ENCODE results near the gene IMMP2L. TPM values are rescaled to one million over a fixed set of nuclear protein-coding genes. Genes with fewer than 3 reads are reported as not detected.
"Not testable (repeated sequence)": the region's sequence is repeated elsewhere in the genome, so short reads cannot be mapped to it uniquely, and the experiment has no call there.

The IMMP2L gene
- total and polyA plus RNA-seq, 2 experiments from 2014 or later, result 10.1 to 10.4 TPM

GRCh38 chr7:110673148-110673547 lies 889.1 kb downstream of the IMMP2L start:
- no peak for TF ChIP-seq EZH2 (IDR thresholded peaks at IDR 0.05; ENCODE audit: insufficient read depth, poor library complexity, severe bottlenecking)
- no peak for TF ChIP-seq EZH2phosphoT487 (IDR thresholded peaks at IDR 0.05; ENCODE audit: insufficient read depth, low read depth)
- Histone ChIP-seq H3K27me3 (replicated peaks; ENCODE audit: insufficient read depth) (no peaks in the 10 kb centered on the region), H4K20me1 (ENCODE audit: insufficient read depth) (no peaks in the 10 kb centered on the region), H3K36me3 (ENCODE audit: low read depth) (no peaks in the 10 kb centered on the region), H3K79me2 (ENCODE audit: insufficient read depth) (no peaks in the 10 kb centered on the region), H3K9me2 (ENCODE audit: insufficient read depth) (no peaks in the 10 kb centered on the region), H3K9me3 (ENCODE audit: low read depth) (no peaks in the 10 kb centered on the region), H3F3A (ENCODE audit: insufficient read depth) (no peaks in the 10 kb centered on the region), H3K4me1 (ENCODE audit: insufficient read depth) (no peaks in the 10 kb centered on the region), H3K27ac (no peak overlapping the region), H3K4me2 (ENCODE audit: unreplicated experiment) (no peak overlapping the region), H3K9ac (no peak overlapping the region), H3K4me3 (no peak overlapping the region), H2AFZ (no peak overlapping the region)
- 8 to 31% methylated on average over 1 of the region's 1 CpG for WGBS, 2 experiments (ENCODE audit: low coverage in 1 of 2, low lambda C conversion rate in 2 of 2, missing lambda C conversion rate in 2 of 2)
- DNase-seq, result no peak
- in situ Hi-C loops (cut with MboI), result no loop called here

GRCh38 chr7:110669410-110669809 lies 892.9 kb downstream of the IMMP2L start:
- no peak overlapping the region for H3K4me3 ChIP-seq
- no peak overlapping the region for H3K4me2 ChIP-seq (ENCODE audit: unreplicated experiment)
- no peaks in the 10 kb centered on the region for H4K20me1 ChIP-seq (ENCODE audit: insufficient read depth)
- no peaks in the 10 kb centered on the region for H3K4me1 ChIP-seq (ENCODE audit: insufficient read depth)
- 57 to 72% methylated on average over 5 of the region's 5 CpGs for WGBS, 2 experiments (ENCODE audit: low coverage in 1 of 2, low lambda C conversion rate in 2 of 2, missing lambda C conversion rate in 2 of 2)
- no peaks in the 10 kb centered on the region for H3K27me3 ChIP-seq (replicated peaks; ENCODE audit: insufficient read depth)
- peak; percentile 1 for DNase-seq
- TF ChIP-seq EZH2 (IDR thresholded peaks at IDR 0.05; ENCODE audit: insufficient read depth, poor library complexity, severe bottlenecking), result no peak
- TF ChIP-seq EZH2phosphoT487 (IDR thresholded peaks at IDR 0.05; ENCODE audit: insufficient read depth, low read depth), result no peak
- no peaks in the 10 kb centered on the region for H3K9me3 ChIP-seq (ENCODE audit: low read depth)
- H3K79me2 ChIP-seq (ENCODE audit: insufficient read depth), result no peaks in the 10 kb centered on the region
- H3F3A ChIP-seq (ENCODE audit: insufficient read depth), result no peaks in the 10 kb centered on the region
- in situ Hi-C loops (cut with MboI), result no loop called here
- H2AFZ ChIP-seq, result no peak overlapping the region
- no peaks in the 10 kb centered on the region for H3K36me3 ChIP-seq (ENCODE audit: low read depth)
- no peak overlapping the region for H3K27ac ChIP-seq
- no peak overlapping the region for H3K9ac ChIP-seq
- no peaks in the 10 kb centered on the region for H3K9me2 ChIP-seq (ENCODE audit: insufficient read depth)

GRCh38 chr7:110664803-110665202 lies 897.5 kb downstream of the IMMP2L start:
- Histone ChIP-seq H2AFZ (no peak overlapping the region), H3K36me3 (ENCODE audit: low read depth) (no peaks in the 10 kb centered on the region), H3K27ac (no peak overlapping the region), H4K20me1 (ENCODE audit: insufficient read depth) (no peaks in the 10 kb centered on the region), H3K9me3 (ENCODE audit: low read depth) (no peaks in the 10 kb centered on the region), H3K4me2 (ENCODE audit: unreplicated experiment) (no peak overlapping the region), H3K4me3 (no peak overlapping the region), H3K79me2 (ENCODE audit: insufficient read depth) (no peaks in the 10 kb centered on the region), H3F3A (ENCODE audit: insufficient read depth) (no peaks in the 10 kb centered on the region), H3K4me1 (ENCODE audit: insufficient read depth) (no peaks in the 10 kb centered on the region), H3K27me3 (replicated peaks; ENCODE audit: insufficient read depth) (no peaks in the 10 kb centered on the region), H3K9ac (no peak overlapping the region), H3K9me2 (ENCODE audit: insufficient read depth) (no peaks in the 10 kb centered on the region)
- 6 to 7% methylated on average over 4 of the region's 4 CpGs for WGBS, 2 experiments (ENCODE audit: low coverage in 1 of 2, low lambda C conversion rate in 2 of 2, missing lambda C conversion rate in 2 of 2)
- TF ChIP-seq EZH2phosphoT487 (IDR thresholded peaks at IDR 0.05; ENCODE audit: insufficient read depth, low read depth), result no peak
- TF ChIP-seq EZH2 (IDR thresholded peaks at IDR 0.05; ENCODE audit: insufficient read depth, poor library complexity, severe bottlenecking), result no peak
- in situ Hi-C loops (cut with MboI), result no loop called here
- no peak for DNase-seq

GRCh38 chr7:110660637-110661036 lies 901.7 kb downstream of the IMMP2L start:
- H3K27ac ChIP-seq; H3K4me1 ChIP-seq (ENCODE audit: insufficient read depth); DNase-seq; H3K4me3 ChIP-seq; H3K9me3 ChIP-seq (ENCODE audit: low read depth); H3K4me2 ChIP-seq (ENCODE audit: unreplicated experiment); H4K20me1 ChIP-seq (ENCODE audit: insufficient read depth); H3K79me2 ChIP-seq (ENCODE audit: insufficient read depth); H3K9me2 ChIP-seq (ENCODE audit: insufficient read depth); H2AFZ ChIP-seq; H3K9ac ChIP-seq; in situ Hi-C loops (cut with MboI); H3K27me3 ChIP-seq (replicated peaks; ENCODE audit: insufficient read depth); H3K36me3 ChIP-seq (ENCODE audit: low read depth); H3F3A ChIP-seq (ENCODE audit: insufficient read depth): not testable (repeated sequence)
- WGBS, 2 experiments (ENCODE audit: low coverage in 1 of 2, low lambda C conversion rate in 2 of 2, missing lambda C conversion rate in 2 of 2), result 40 to 54% methylated on average over 7 of the region's 7 CpGs

GRCh38 chr7:110650328-110650727 lies 912.0 kb downstream of the IMMP2L start:
- no peak for TF ChIP-seq EZH2phosphoT487 (IDR thresholded peaks at IDR 0.05; ENCODE audit: insufficient read depth, low read depth)
- TF ChIP-seq EZH2 (IDR thresholded peaks at IDR 0.05; ENCODE audit: insufficient read depth, poor library complexity, severe bottlenecking), result no peak
- 20 to 21% methylated on average over 3 of the region's 3 CpGs for WGBS, 2 experiments (ENCODE audit: low coverage in 1 of 2, low lambda C conversion rate in 2 of 2, missing lambda C conversion rate in 2 of 2)
- no peak for DNase-seq
- no peaks in the 10 kb centered on the region; the same call in 1 of the 2 replicates for H3K27me3 ChIP-seq (replicated peaks; ENCODE audit: insufficient read depth)
- H3K27ac ChIP-seq, result no peak overlapping the region
- H3K4me3 ChIP-seq, result no peak overlapping the region
- H3K36me3 ChIP-seq (ENCODE audit: low read depth), result no peaks in the 10 kb centered on the region
- no peak overlapping the region for H2AFZ ChIP-seq
- no peaks in the 10 kb centered on the region for H3K9me3 ChIP-seq (ENCODE audit: low read depth)
- H3K4me2 ChIP-seq (ENCODE audit: unreplicated experiment), result no peak overlapping the region
- H3K79me2 ChIP-seq (ENCODE audit: insufficient read depth), result no peaks in the 10 kb centered on the region
- no peaks in the 10 kb centered on the region for H3K4me1 ChIP-seq (ENCODE audit: insufficient read depth)
- in situ Hi-C loops (cut with MboI), result no loop called here
- no peak overlapping the region for H3K9ac ChIP-seq
- no peaks in the 10 kb centered on the region for H3K9me2 ChIP-seq (ENCODE audit: insufficient read depth)
- H4K20me1 ChIP-seq (ENCODE audit: insufficient read depth), result no peaks in the 10 kb centered on the region
- no peaks in the 10 kb centered on the region for H3F3A ChIP-seq (ENCODE audit: insufficient read depth)

Measured in GM23248 (cell line).